Measurements from ENCODE around the gene AP1M2.

GRCh38 chr19:10562609-10563008 is 24.5 kb downstream of the AP1M2 start:
- TF ChIP-seq EZH2 (IDR thresholded peaks at IDR 0.05; ENCODE audit: low read length): no peak
- TF ChIP-seq CTCF (optimal IDR thresholded peaks at IDR 0.05 in 1 of 3, IDR thresholded peaks at IDR 0.05 in 1 of 3, conservative IDR thresholded peaks at IDR 0.05 in 1 of 3; ENCODE audit: extremely low read depth in 1 of 3, insufficient read depth in 2 of 3, low read length in 3 of 3): no peak

All from keratinocyte (primary cell).